Measurements from ENCODE around the gene TNIK.

GRCh38 chr3:171456765-171457606, 3.2 kb downstream of the TNIK start:
- TF ChIP-seq EGR1 (IDR thresholded peaks at IDR 0.05; ENCODE audit: low read depth in 2 of 2) (no peak), TAF1 (conservative IDR thresholded peaks at IDR 0.05) (no peak), CTCF (IDR thresholded peaks at IDR 0.05; ENCODE audit: low read depth, low read length, missing input control) (no peak), MAX (IDR thresholded peaks at IDR 0.05) (no peak)
